Fibroblast of the aortic adventitia (primary cell): Measurements from ENCODE around the gene MUCL3. TPM values are rescaled to one million over a fixed set of nuclear protein-coding genes. Genes with fewer than 3 reads are reported as not detected.

Experiments
- DNase-seq: peaks from one replicate; pipeline ENCODE4 v3.0.0-alpha.2; 2010; ENCODE audit warnings: low read depth
- H3K4me3 ChIP-seq: 2 replicates; pipeline ENCODE4 v1.5.1; 2011; ENCODE audit warnings: low read depth, mild to moderate bottlenecking, control low read depth, low read length, moderate library complexity
- CTCF ChIP-seq: IDR thresholded peaks from 2 replicates; pipeline ENCODE4 v1.5.1; 2011; ENCODE audit warnings: mild to moderate bottlenecking, low read length, control low read depth, inconsistent platforms; ENCODE audit not compliant: insufficient read depth
- total RNA-seq: library from RNA; depleted of rRNA; stranded (reverse); fragments of >200 nt; gene quantifications from 2 replicates; pipeline ENCODE4 v1.2.3, GENCODE V29; 2012; ENCODE audit warnings: low replicate concordance

MUCL3 gene
- total RNA-seq, 1 donor: under 0.01 TPM

GRCh38 chr6:30939473-30939872, 1.3 kb upstream of the MUCL3 start:
- no peak for TF ChIP-seq CTCF
- H3K4me3 ChIP-seq: no peak overlapping the region
- DNase-seq: peak; percentile 15

GRCh38 chr6:30942338-30943060, 1.7 kb downstream of the MUCL3 start:
- H3K4me3 ChIP-seq: no peak overlapping the region
- DNase-seq: peak; percentile 81
- TF ChIP-seq CTCF: peak; percentile 72

- no peak overlapping the region for H3K4me3 ChIP-seq
- TF ChIP-seq CTCF: no peak
- DNase-seq: no peak
Measured at GRCh38 chr6:30944051-30944450, 3.3 kb downstream of the MUCL3 start.

- no peak for DNase-seq
- TF ChIP-seq CTCF: no peak
- H3K4me3 ChIP-seq: no peak overlapping the region
Measured at GRCh38 chr6:30945281-30945680, 4.5 kb downstream of the MUCL3 start.

- TF ChIP-seq CTCF: no peak
- no peak for DNase-seq
- H3K4me3 ChIP-seq: no peak overlapping the region
Measured at GRCh38 chr6:30947231-30947630, 6.5 kb downstream of the MUCL3 start.

GRCh38 chr6:30948811-30949210, 8.0 kb downstream of the MUCL3 start:
- no peak for DNase-seq
- H3K4me3 ChIP-seq: no peak overlapping the region
- TF ChIP-seq CTCF: no peak
